CD4-positive, alpha-beta T cell treated with Interleukin-4 for 1 hour (primary cell): ENCODE data around the gene RASA2.

Source experiments
- DNase-seq, 2 donors: peaks; one replicate each; pipeline ENCODE4 v3.0.0-alpha.2; 2020 to 2022

Gene RASA2

GRCh38 chr3:141649871-141650270, 163.0 kb downstream of the RASA2 start:
- DNase-seq: no peak

DNA sequence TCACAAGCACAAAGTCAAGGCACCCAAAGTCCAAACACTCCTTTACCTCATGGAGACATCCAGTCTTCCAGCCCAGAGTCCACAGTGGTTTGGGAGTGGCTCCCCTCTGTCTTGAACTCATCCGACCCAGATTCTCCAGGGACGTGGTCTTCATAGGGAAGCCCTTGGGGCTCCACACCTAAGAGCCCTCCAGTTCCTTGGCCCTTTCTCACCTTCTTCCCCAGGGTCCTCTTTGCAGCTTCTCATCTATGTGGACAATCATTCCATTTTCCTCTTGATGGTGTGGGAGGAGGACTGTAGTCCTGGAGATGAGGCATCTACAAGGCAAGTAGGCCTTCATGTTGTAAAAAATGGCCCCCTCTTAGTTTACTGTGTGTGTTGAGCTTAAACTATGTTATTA, 164.0 kb downstream of the RASA2 start:
- no peak for DNase-seq

GRCh38 chr3:141651409-141651808, 164.6 kb downstream of the RASA2 start:
- DNase-seq: no peak

DNA sequence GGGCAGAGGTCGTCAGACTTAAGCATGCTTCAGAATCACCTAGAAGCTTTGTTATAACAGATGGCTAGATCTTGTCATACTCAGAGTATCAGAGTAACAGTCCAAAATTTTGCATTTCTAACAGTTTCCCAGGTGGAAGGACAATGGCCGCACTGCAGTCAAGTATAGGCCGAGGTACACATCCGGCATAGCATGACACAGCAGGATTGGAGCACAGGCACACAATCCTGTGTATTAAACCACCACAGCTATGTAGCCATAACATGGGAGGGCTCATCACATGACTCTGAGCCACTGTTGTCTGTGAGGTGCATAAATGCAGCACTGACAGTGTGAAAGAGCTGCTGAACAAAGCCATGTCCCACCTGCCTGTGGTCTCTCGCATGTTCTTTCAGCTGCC, 165.5 kb downstream of the RASA2 start:
- DNase-seq: no peak

DNA sequence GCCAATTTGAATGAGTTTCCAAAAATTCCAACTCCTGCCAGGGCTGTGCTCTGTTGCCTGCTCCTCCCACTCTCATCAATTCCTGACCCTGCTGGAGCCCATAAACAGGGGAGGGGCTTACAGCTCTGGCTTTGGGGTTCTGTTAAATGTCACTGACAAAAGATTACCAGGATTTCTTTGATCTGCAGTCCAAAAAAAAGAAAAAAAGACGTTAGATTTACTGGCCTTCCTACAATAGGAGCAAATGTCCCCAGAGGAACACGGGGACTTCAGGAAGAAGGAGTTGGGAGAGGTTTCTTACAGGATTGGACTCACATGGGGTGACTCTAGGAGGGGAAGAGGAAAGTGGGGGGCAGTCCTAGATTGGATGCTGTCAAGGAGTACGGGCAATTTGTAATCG, 167.0 kb downstream of the RASA2 start:
- DNase-seq: no peak

DNA sequence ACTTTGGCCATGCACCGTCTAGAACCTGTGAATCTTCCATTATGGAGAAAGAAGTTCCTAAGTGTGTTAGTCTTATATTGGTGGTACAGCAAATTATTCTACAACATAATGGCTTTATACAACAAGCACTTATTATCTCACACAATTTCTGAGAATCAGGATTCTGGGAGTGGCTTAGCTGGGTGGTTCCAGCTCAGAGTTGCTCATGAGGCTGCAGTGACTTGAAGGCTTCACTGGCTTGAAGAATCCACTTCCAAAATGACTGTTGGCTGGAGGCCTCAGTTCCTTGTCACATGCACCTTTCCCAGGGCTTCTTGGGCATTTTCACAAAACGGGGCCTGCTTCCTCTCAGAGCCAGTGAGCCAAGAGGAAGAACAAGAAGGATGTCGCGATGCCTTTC, 169.0 kb downstream of the RASA2 start:
- DNase-seq: no peak

- DNase-seq: no peak
Observed at GRCh38 chr3:141656771-141657170, 169.9 kb downstream of the RASA2 start.

- DNase-seq: no peak
Observed at GRCh38 chr3:141657516-141657915, 170.7 kb downstream of the RASA2 start.

GRCh38 chr3:141659821-141660613, 173.2 kb downstream of the RASA2 start:
- no peak for DNase-seq

GRCh38 chr3:141660614-141660947, 173.8 kb downstream of the RASA2 start:
- DNase-seq: no peak

DNA sequence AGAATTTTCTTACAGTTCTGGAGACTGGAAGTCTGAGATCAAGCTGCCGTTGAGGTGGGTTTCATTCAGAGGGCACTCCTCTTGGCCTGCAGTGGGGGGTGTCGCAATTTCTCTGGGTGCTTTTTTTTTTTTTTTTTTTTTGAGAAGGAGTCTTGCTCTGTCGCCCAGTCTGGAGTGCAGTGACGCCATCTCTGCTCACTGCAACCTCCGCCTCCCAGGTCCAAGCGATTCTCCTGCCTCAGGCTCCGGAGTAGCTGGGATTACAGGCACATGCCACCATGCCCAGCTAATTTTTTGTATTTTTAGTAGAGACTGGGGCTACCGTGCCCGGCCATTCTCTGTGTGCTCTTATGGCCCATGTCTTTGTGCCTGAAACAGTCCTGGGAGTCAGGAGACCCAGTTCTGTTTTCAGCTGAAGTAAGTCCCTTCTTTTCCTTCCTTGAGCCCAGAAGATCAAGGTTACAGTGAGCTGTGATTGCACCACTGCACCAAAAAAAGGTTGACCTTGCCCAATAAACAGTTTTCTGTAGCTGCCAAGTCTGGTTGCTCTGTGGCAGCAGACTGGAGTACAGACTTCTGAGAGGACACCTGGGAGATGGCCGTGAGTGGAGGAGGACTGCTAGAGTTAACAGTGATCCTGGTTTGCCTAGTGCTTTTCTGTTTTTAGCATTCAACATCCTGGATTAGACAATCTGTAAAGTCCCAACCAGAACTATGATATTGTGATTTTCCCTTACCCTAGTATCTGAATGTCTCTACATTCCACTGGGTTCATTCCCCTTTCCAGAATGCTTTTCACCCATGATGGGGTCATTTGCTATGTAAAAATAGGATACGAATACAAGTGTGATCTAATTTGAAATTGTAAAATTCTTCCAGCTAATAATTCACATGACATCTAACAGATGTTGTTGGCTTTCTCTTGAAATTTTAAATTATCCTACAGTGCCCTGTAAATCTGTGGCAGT, 174.7 kb downstream of the RASA2 start:
- DNase-seq: no peak

GRCh38 chr3:141663993-141664392, 177.2 kb downstream of the RASA2 start:
- no peak for DNase-seq
